ENCODE data around the gene CYP4Z1.

GRCh38 chr1:47104816-47105215, 37.8 kb downstream of the CYP4Z1 start:
- no peak for TF ChIP-seq CTCF (conservative IDR thresholded peaks at IDR 0.05; ENCODE audit: low read length)
- no peak for TF ChIP-seq EZH2phosphoT487 (IDR thresholded peaks at IDR 0.05; ENCODE audit: borderline replicate concordance, low read depth, low read length)

Data from OCI-LY7 (cell line).